ENCODE data around the gene DEPDC5.

The DEPDC5 gene

DNA sequence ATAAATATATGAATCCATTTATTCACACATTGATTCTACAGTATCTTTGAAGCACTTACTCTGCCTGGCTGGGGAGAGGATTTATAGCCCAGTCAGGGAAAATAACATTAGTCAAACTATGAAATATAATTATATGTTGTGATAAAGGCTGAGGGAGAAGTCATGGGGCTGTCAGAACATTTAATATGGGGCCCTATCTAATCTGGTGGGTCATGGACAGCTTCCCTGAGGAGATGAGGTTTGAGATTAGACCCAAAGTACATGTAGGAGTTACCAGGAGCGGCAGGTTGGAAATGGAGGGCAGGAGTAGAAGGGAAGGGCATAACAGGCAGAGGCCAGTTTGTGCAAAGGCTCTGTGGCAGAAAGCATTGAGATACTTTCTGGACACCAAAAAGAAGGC is 86.2 kb downstream of the DEPDC5 start:
- no peaks in the 10 kb centered on the region for H3K27me3 ChIP-seq (ENCODE audit: insufficient read depth, poor library complexity, severe bottlenecking)
- no peak overlapping the region for H3K4me3 ChIP-seq (replicated peaks; ENCODE audit: insufficient read depth, low read length)
- TF ChIP-seq, protein P1, sequence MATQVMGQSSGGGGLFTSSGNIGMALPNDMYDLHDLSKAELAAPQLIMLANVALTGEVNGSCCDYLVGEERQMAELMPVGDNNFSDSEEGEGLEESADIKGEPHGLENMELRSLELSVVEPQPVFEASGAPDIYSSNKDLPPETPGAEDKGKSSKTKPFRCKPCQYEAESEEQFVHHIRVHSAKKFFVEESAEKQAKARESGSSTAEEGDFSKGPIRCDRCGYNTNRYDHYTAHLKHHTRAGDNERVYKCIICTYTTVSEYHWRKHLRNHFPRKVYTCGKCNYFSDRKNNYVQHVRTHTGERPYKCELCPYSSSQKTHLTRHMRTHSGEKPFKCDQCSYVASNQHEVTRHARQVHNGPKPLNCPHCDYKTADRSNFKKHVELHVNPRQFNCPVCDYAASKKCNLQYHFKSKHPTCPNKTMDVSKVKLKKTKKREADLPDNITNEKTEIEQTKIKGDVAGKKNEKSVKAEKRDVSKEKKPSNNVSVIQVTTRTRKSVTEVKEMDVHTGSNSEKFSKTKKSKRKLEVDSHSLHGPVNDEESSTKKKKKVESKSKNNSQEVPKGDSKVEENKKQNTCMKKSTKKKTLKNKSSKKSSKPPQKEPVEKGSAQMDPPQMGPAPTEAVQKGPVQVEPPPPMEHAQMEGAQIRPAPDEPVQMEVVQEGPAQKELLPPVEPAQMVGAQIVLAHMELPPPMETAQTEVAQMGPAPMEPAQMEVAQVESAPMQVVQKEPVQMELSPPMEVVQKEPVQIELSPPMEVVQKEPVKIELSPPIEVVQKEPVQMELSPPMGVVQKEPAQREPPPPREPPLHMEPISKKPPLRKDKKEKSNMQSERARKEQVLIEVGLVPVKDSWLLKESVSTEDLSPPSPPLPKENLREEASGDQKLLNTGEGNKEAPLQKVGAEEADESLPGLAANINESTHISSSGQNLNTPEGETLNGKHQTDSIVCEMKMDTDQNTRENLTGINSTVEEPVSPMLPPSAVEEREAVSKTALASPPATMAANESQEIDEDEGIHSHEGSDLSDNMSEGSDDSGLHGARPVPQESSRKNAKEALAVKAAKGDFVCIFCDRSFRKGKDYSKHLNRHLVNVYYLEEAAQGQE (IDR thresholded peaks at IDR 0.05; ENCODE audit: insufficient replicate concordance, low read depth), result no peak
- TF ChIP-seq POLR2AphosphoS5 (IDR thresholded peaks at IDR 0.05; ENCODE audit: low read depth), result no peak
- no peak for TF ChIP-seq GABPA (IDR thresholded peaks at IDR 0.05; ENCODE audit: low read depth)
- TF ChIP-seq, protein P2, sequence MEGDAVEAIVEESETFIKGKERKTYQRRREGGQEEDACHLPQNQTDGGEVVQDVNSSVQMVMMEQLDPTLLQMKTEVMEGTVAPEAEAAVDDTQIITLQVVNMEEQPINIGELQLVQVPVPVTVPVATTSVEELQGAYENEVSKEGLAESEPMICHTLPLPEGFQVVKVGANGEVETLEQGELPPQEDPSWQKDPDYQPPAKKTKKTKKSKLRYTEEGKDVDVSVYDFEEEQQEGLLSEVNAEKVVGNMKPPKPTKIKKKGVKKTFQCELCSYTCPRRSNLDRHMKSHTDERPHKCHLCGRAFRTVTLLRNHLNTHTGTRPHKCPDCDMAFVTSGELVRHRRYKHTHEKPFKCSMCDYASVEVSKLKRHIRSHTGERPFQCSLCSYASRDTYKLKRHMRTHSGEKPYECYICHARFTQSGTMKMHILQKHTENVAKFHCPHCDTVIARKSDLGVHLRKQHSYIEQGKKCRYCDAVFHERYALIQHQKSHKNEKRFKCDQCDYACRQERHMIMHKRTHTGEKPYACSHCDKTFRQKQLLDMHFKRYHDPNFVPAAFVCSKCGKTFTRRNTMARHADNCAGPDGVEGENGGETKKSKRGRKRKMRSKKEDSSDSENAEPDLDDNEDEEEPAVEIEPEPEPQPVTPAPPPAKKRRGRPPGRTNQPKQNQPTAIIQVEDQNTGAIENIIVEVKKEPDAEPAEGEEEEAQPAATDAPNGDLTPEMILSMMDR (IDR thresholded peaks at IDR 0.05; ENCODE audit: insufficient read depth, low read length), result no peak
- TF ChIP-seq SPI1 (IDR thresholded peaks at IDR 0.05; ENCODE audit: borderline replicate concordance, low read depth), result no peak
- DNase-seq (ENCODE audit: low read depth in 1 of 2, low spot score in 1 of 2), result no peak
- no peak overlapping the region for H3K27ac ChIP-seq (replicated peaks)

DNA sequence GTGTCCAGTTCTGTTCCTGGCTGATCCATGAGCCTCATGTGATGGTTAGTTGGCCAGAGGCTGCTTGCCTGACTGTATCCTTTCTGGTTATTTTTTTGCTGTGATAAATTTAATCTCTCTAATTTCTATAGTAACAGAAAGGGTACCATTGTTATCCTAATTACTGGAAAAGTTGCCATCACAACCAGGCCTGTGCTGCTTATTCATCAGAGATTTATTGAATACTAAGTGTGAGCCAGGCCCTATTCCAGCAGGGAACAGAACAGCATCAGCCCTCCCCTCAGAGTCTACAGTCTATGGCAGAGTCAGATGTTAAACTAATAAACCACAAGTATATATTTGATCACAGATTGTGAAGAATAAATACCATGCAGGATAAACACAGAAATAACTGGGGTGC is 86.8 kb downstream of the DEPDC5 start:
- Histone ChIP-seq H3K27me3 (ENCODE audit: insufficient read depth, poor library complexity, severe bottlenecking) (no peaks in the 10 kb centered on the region), H3K4me3 (replicated peaks; ENCODE audit: insufficient read depth, low read length) (no peak overlapping the region)
- TF ChIP-seq GABPA (IDR thresholded peaks at IDR 0.05; ENCODE audit: low read depth) (no peak), POLR2AphosphoS5 (IDR thresholded peaks at IDR 0.05; ENCODE audit: low read depth) (no peak), SPI1 (IDR thresholded peaks at IDR 0.05; ENCODE audit: borderline replicate concordance, low read depth) (no peak)
- TF ChIP-seq, protein P1 (IDR thresholded peaks at IDR 0.05; ENCODE audit: insufficient replicate concordance, low read depth), result no peak
- TF ChIP-seq, protein P2 (IDR thresholded peaks at IDR 0.05; ENCODE audit: insufficient read depth, low read length), result no peak

DNA sequence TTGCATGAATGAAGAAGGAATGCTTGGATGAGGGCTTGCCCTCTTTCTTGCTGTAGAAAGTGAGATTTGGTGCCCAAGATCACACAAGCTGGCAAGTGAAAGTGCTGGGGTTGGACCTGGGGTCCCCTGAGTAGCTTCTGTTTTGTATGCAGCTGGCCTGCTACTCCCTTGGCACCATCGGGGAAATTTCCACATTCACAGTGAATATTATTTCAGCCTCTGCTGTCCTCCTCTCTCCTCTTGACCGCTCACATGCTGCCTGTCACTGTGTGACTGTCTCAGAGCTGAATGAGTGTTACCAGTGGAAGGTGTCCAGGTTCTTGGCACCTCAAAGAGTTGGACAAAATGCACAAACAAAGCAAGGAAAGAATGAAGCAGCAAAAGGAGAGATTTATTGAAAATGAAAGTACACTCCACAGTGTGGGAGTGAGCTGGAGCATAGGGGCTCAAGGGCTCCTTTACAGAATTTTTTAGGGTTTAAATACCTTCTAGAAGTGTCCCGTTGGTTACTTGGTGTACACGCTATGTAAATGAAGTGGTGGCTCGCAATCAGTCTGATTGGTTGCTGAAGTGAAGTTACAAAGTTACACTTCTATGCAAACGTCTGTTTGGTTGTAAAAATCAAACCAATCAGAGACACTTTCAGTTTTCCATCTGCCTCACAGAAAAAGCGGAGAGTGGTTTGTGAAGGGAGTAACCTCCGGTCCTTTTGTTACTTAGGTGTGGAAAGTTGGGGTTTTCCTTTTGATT is 87.4 kb downstream of the DEPDC5 start:
- Histone ChIP-seq H3K27me3 (ENCODE audit: insufficient read depth, poor library complexity, severe bottlenecking) (no peaks in the 10 kb centered on the region), H3K27ac (replicated peaks) (no peak overlapping the region), H3K4me3 (replicated peaks; ENCODE audit: insufficient read depth, low read length) (no peak overlapping the region)
- TF ChIP-seq, protein P2 (IDR thresholded peaks at IDR 0.05; ENCODE audit: insufficient read depth, low read length), result no peak
- TF ChIP-seq GABPA (IDR thresholded peaks at IDR 0.05; ENCODE audit: low read depth) (no peak), SPI1 (IDR thresholded peaks at IDR 0.05; ENCODE audit: borderline replicate concordance, low read depth) (no peak), POLR2AphosphoS5 (IDR thresholded peaks at IDR 0.05; ENCODE audit: low read depth) (no peak)
- DNase-seq (ENCODE audit: low read depth in 1 of 2, low spot score in 1 of 2), result no peak

More for the DNA sequence above, 86.8 kb downstream of the DEPDC5 start:
- DNase-seq (ENCODE audit: low read depth in 1 of 2, low spot score in 1 of 2), result no peak
- H3K27ac ChIP-seq (replicated peaks), result no peak overlapping the region
